Stromal cell of bone marrow (primary cell): ENCODE measurements around the gene SEMA4F.

Experiments
- DNase-seq: peaks from one replicate; pipeline ENCODE4 v3.0.0-alpha.2; 2012; ENCODE audit warnings: low read depth

SEMA4F gene

DNA sequence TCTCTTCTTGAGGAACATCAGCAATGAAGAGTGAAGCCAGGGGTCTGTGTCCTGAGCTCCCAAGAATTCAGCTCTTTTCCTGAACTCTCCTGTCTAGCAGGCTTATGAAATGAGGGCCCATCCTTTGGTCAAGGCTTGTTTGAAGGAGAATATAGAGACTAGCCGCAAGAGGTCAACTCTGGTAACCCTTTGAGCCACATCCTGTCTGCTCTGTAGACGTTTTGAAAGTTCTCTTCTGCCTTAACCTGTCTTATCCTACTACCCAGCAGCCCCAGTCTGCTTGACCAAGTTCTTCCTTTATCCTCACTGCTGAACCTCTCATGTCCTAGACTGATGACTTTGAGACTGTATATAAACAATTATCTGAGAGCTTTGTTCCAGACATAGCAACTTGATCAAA is 5.4 kb downstream of the SEMA4F start:
- no peak for DNase-seq

DNA sequence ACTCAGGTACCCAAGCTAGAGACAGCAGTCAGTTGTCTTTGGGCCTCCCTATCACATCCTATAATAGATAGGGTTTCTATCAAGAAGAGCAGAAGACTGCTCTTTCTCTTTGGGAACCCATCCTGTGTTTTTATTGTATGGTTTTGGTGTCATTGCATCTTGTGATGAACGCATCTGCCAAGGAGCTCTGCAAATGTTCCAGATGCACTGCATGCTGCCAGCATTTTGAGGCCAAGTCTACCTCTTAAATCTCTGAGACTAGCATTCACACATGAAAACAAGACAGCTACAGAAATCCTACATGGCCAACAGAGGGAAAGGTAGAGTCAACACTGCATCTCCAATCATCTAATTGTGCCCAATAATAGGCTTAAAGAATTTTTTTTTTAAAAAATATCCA is 14.0 kb downstream of the SEMA4F start:
- no peak for DNase-seq

DNA sequence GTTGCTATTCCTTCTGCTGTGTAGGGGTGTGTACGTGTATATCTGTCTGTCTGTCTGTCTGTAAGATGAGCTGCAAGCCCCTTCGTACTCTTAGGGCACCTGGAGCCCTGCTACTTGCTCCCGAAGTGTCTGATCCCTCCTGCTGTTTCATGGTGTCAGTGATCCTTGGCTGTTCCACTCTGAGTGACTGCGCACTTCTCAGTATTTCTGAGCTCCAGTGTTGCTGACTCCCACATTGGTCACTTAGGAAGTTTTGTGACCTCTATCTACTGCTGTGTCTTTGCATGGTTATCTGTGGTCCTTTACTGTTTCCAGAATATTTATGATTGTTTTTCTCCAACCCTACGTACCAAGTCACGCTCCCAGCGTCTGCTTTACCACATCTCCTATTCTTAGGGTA is 16.2 kb downstream of the SEMA4F start:
- DNase-seq: no peak

DNA sequence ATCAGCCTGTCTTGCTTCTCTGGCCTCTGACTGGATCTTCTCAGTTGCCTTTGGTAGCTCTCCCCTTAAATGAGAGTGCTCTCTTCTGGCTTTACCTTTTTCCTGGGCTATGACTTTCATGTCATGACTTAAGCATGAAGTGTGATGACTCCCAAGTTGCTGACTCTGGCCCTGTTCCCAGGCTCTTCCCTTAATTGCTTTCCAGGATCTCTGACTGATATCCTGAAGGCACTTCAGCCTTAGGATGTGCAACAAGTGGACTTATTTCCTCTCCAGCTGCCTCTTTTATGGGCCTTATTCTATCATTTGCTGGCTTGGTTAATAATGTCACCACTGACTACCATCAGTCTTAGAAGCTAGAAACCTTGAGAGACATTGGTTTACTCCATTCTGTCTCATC is 17.4 kb downstream of the SEMA4F start:
- no peak for DNase-seq

DNA sequence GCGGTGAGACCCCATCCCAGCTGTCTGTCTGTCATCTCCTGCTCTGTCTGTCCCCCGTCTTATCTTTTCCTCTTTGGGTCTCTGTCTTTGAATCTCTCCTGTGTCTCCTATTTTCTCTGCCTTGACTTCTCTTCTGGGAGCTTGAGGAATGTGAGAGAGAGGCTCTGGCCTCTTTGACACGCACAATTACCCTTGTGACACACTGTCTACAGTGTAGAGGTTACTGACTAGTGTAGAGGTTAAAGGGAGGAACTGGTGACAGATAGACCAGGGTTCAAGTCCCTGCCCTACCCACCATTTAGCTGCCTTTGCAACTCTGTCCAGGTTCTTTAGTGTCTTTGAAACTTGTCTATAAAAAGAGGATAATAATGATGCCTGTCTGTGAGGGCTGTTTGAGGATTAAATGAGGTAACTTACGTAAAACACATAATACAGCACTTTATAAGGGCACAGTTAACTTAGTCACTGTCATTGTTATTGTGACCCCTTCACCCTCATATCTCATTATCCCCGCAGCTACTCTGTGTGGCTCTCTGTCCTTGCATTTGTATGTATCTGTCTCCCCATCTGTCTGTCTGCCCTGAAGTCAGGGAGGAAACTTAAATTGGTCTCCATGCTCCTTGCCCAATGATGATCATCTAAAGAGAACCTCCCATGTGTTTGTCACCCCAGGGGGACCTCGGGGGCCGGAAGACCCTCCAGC is 19.9 kb downstream of the SEMA4F start:
- no peak for DNase-seq

DNA sequence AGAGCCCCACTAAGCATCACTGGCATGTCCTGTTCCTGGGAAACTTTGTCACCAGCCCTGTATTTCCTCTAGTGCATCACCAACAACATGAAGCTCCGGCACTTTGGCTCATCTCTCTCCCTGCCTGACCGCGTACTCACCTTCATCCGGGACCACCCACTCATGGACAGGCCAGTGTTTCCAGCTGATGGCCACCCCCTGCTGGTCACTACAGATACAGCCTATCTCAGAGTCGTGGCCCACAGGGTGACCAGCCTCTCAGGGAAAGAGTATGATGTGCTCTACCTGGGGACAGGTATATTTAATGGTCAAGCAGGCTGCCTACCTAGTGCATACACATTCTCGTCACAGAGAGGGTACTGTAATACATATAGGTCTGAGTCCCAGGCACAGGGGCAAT is 21.0 kb downstream of the SEMA4F start:
- no peak for DNase-seq

DNA sequence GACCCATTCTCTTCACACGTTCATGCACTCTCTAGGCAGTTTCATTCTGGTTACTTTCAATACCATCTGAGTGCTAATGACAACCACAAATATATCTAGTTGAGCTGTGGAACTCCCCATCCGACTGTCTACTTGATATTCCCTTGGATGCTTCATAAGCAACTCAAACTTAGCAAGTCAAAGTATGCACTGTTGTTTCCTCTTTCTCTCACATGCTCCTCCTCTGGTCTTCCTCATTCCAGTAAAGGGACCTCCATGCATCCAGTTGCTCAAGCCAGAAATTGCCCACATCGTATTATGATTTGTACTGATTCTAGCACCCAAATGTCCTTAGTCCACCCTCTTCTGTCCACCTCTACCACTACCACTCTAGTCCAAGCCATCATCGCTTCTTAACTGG is 22.3 kb downstream of the SEMA4F start:
- no peak for DNase-seq

DNA sequence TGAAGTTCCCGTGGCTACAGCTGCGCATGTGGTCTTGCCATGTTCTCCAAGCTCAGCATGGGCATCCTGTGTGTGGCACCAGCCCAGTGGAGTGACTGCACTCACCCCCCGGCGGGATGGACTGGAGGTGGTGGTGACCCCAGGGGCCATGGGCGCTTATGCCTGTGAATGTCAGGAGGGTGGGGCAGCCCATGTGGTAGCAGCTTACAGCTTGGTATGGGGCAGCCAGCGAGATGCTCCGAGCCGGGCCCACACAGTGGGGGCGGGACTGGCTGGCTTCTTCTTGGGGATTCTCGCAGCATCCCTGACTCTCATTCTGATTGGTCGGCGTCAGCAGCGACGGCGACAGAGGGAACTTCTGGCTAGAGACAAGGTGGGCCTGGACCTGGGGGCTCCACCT is 25.6 kb downstream of the SEMA4F start:
- no peak for DNase-seq

DNA sequence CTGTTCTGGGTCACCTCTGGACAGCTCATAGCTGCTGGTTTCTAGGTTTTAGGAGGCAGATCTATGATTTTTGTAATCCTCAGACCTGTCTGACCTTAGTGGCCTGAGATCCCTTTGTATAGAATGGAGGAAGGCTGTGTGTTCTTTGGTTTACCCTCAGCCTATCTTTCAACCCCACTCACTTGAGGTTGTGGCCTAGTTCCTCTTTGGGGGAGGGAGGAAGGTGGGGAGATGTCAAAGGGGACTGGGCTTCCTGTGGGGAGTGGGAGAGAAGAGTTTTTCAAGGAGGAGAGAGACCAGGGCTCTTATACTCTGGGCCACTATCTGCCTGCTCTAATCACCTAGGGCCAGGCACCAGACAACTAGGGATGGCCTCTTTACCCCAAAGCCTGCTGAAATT is 28.5 kb downstream of the SEMA4F start:
- DNase-seq: no peak

DNA sequence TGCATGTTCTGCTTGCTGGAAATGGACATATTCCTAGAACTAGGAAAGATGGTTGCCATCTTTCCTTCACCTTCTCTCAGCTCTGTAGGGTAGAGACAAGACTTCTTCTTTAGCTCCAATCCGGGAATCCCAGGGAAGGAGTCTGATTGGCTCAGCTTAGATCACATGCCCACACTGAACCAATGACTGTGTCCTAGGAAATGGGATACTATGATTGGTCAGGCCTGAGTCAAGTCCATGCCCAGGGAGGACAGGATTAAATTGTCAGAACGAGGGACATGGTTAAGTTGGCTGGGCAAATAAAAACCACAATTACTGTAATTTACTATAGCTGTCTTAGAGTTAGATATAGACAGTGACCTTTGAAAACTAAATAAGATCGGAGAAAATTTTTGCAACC is 31.4 kb downstream of the SEMA4F start:
- DNase-seq: no peak

DNA sequence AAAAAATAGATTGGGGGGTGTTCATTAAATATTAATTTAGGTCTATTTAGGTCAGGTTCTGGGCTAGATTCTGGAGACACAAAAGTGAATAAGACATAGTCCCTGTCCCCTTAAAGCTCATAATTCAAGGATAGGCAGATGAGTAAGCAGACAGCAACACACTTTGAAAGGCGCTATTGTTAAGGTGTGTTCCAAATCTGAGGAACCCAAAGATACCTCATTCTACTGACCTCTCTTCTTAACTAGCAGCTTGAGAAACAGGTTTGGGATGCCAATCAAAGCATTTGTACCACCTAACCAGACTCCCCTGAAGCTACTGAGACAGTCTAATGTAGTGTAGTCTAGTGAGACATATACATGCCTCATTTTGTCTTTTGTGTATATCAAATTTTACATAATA is 34.8 kb downstream of the SEMA4F start:
- DNase-seq: no peak

DNA sequence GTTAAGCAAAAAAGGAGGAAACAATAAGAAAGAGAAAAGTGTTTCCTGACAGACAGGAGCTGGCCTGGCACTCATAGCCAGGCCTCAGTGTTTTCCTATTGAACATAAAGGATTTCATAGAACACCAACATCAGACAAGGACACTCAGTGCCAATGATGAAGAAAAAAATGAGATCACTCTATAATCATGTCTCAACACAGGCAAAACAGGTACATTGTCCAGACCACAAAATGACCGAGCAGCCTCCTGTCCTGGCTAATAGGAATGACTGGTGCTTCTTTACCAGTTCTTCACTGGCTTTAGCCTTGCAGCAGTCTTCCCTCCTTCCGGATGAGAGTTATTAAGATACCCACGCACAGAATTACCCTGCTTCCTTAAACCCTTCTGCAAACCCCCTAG is 35.6 kb downstream of the SEMA4F start:
- DNase-seq: no peak

DNA sequence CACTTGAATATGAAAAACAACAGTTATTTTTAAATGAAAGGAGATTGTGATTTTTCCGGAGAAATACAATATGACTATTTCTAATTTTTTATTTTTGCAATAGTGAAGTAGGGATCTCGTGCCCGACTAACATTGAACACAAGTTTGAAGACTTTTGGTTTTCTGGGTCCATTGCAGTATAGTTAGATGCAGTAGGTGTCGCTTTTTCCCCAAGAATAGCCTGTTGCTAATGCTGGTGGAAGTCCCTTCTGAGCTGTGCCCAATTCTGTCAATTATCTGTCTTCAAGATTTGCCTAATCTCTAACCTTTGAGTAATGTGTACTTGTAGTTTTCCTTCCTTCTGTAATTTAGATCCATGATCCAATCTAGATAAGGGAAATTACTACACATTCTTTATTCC is 36.5 kb downstream of the SEMA4F start:
- DNase-seq: peak; percentile 51

DNA sequence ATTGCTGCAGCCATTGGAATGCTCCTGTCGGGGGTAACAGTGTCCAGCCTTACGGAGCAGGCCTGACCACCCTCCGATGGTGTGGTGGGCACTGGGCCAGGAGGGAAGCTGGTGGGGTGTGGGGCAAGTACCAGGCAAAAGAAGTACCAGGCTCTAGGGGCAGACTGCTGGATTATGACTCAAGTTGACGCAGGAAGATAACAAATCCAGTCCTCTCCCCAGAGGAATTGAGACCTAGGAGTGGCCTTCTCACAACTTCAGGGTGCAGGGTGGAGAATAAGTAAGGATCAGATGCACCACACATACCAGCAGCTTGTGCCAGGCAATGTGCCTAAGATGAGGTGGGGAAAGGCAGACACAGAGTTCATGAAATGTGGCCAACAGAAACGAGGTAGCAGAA is 37.9 kb downstream of the SEMA4F start:
- DNase-seq: no peak

DNA sequence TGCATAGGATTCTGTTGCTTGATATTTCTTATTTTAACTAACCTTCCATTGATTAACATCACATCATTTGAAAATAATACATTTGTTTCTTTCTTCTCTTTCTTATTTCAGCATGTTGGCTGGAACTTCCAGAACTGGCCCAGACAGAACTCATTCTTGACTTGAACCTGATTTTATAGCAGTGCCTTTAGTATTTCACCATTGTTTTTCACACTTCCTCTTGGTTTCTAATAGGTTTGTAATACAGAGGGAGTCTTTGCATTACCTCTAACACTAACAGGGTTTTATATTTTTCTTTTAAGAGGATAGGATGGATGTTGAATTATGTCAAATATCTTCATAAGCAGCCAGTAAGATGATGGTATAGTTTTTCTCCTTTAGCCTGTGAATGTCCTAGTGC is 39.2 kb downstream of the SEMA4F start:
- no peak for DNase-seq

DNA sequence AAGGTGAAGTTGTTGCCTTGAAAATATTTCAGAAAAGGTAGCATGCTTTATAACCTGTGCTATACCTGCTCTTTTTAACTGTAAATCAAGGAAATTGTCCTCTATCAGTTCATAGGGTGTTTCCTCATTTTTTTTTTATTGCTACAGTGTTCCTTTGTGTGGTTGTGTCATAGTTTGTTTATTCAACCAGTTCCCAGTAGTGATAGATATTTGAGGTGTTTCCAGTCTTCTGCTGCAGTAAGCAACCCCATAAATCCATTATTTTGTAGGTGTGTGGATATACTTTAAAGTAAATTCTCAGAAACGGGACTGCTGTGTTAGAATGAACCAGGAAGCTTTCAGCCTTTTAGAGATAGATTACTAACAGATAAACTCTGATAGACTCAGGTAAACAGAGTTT is 39.6 kb downstream of the SEMA4F start:
- DNase-seq: no peak

DNA sequence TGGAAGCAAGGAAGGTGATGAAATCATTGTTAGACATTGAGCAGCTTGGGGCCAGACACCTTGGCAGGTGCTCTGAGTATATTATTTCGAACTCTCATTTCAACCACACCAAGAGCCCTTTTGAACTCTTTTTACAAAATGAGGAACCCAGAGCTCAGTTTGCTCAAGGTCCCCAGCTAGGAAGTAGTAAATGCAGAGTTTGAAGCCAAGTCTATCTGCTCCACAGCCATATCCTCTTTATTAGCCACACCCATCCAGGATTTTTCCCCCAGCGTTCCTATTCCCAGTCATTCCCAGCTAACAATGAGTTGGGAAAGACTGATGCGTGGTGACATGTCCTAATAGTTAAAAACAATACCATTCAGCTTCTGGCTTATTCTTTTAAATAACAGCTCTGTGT is 40.2 kb downstream of the SEMA4F start:
- DNase-seq: no peak

DNA sequence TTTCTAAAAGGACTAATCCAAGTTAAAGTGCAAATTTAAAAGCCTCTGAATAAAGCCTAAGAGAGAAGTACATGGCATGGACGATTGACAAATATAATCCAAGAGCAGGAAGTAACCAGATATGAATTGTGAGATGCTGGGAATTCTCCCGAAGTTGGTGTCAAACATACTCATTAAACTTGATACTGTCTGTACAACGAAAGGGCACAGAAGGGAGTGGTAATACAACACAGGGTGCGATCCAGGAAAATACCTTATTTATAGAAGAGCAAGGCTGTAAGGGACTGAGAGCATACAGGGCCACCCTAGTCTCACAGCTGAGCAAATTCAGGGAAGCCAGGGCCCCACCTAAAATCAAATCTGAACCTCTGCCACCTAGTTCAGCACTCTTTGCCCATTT is 41.6 kb downstream of the SEMA4F start:
- DNase-seq: no peak

DNA sequence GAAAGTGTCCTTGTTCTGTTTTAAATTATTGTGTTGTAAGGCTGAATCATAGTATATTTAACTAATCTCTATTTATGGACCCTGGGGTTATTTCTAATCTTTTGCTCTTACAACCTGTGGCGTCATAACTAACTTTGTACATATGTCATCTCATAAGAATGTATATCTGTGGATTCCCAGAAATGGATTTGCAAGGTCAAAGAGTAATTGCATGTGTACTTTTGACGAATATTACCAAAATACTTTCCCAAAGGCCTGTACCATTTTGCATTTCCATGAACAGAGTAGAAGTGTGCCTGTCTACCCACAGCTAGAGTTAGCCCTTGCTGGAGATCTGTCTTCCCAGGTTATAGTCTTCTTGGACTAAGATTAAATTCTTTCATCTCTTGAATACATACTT is 42.8 kb downstream of the SEMA4F start:
- no peak for DNase-seq

DNA sequence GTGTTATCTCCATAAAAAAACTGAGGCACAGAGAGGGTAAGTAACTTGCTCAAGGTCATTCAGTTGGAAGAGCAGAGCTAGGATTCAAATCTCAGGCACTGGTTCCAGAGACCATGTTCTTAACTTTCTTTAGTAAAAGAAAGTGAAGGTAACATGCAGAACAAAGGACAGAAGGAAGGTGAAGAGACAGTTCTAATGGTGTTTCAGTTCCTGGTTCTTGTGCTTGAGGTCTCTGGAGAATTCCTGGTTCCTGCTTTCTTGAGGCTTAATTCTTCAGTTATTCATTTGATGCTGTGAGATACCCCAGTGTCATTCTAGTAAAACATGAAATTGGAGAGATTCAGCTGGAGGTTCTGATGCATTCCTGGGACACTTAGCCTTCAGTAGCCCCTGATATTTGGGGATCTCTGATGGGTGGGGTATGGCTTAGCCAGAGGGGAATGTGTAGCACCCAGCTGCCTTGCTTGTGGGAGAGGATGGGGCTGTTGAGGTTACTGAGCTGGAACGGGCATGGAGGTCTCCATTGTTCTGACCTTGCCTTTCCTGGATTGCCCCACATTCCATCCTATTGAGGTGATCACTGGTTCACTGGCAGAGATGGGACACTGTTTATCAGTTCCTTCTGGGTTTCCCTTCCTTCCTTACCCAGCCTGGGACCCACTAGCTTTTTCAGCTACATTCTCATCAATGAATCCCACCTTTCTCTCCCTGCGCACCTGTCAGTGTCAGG is 46.8 kb downstream of the SEMA4F start:
- no peak for DNase-seq

DNA sequence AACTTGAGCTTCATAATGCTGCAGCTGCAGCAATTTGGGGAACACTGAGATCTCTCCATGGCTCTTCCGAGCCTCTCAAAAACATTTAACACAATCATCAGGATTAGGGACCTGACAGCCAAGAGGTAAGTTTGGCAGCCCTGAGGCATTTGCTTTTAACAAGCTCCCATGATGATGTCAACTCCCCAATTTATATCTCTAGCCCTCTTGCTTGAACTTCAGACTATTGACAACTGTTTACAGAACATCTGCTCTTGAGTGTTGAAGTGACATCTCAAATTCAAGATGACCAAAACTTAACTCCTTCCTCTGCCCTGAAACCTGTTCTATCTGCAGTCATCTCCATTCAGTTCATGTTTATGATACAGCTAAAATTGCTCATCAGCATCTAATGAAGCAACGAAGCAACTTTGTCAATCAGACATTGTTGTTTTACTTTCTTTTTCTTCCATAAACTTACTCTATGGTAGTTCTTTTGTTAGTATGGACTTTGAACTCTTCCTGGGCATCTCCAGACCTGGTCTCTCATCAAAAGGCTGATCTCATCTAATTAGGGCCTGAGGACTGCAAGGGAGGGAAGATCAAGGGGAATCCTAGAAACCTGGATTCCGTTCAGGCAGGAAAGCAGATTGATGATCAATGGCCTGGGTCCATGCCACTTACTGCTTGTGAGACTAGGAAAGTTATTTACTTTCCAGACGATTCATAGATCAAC is 48.1 kb downstream of the SEMA4F start:
- DNase-seq: no peak

DNA sequence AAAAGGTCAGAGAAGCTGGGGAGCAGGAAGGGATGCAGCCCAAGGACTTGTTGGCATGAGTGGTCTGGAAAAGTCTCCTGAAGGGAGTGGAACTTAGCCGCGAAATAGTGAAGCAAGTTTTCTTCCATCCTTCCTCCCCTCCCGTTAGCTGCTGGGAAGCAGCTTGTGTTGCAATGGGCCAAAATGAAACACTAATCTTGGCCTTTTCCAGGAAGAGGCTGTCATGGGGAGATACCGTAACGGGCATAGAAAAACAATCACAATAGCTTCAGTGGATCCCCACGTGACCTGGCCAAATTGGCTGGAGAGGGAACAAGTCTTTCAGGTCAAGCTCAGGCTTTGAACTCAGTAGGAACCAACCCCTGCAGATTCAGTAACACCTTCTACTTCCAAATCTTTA is 49.3 kb downstream of the SEMA4F start:
- DNase-seq: peak; percentile 62

DNA sequence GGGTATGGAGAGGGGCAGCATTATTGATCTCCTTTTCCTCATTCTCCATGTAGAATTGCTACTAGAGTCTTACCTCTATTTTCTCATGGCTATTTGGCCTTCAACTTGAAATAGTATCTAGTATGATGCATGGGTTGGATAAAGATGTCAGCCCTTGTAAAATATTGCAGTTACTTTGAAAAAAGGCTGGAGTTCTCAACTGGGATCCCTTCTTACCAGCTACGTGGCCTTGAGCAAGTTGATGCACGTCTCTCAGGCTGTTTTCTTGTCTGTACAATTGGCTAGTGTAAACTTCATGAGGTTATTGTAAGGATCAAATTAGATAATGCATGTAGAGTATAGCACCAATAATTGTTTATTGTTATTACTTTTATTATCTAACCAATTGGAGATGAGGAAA is 50.2 kb downstream of the SEMA4F start:
- DNase-seq: no peak
